A673 (cell line): ENCODE results near the gene CTSD. TPM values are rescaled to one million over a fixed set of nuclear protein-coding genes. Genes with fewer than 3 reads are reported as not detected.

Experiments used
- BruUV-seq: library from RNA; stranded (reverse); fragments of 400-500 nt; replicated peaks from 2 replicates; lab custom pipeline; 2021; lab: Mats Ljungman, UMichigan
- CTCF ChIA-PET: fragments of 300-600 bp; sonication (Branson Sonifier 250); formaldehyde crosslinking; loops from one replicate; lab custom pipeline; 2022; ENCODE audit warnings: antibody characterized with exemption; lab: Charles Lee
- POLR2A ChIA-PET: fragments of 300-600 bp; sonication (Branson Sonifier 250); formaldehyde crosslinking; loops from one replicate; lab custom pipeline; 2022; ENCODE audit warnings: antibody characterized with exemption; ENCODE audit not compliant: low non-redundant PET; lab: Charles Lee
- DNase-seq: peaks from one replicate; pipeline ENCODE4 v3.0.0-alpha.2; 2015; ENCODE audit warnings: low spot score
- H3K27ac ChIP-seq: fragments of 200-600 bp; sonication (generic); 2 replicates; pipeline ENCODE4 v1.5.1; 2016; ENCODE audit warnings: mixed run types, low read depth, mild to moderate bottlenecking, mixed read lengths, antibody characterized with exemption, low read length; ENCODE audit not compliant: poor library complexity, severe bottlenecking
- H3K27me3 ChIP-seq: fragments of 200-600 bp; sonication (generic); replicated peaks from 2 replicates; pipeline ENCODE4 v1.6.1; 2017; ENCODE audit warnings: mixed run types, low read depth, mild to moderate bottlenecking, mixed read lengths, antibody characterized with exemption, low read length; ENCODE audit not compliant: insufficient read depth, poor library complexity
- H3K36me3 ChIP-seq: fragments of 200-600 bp; sonication (generic); 2 replicates; pipeline ENCODE4 v1.6.1; 2016; ENCODE audit warnings: mixed run types, mild to moderate bottlenecking, mixed read lengths, antibody characterized with exemption, low read length; ENCODE audit not compliant: insufficient read depth, poor library complexity, severe bottlenecking
- H3K4me1 ChIP-seq: fragments of 200-600 bp; sonication (generic); 2 replicates; pipeline ENCODE4 v1.6.1; 2017; ENCODE audit warnings: mixed run types, mild to moderate bottlenecking, mixed read lengths, antibody characterized with exemption, low read length; ENCODE audit not compliant: insufficient read depth, poor library complexity, severe bottlenecking
- H3K4me3 ChIP-seq: fragments of 200-600 bp; sonication (generic); 2 replicates; pipeline ENCODE4 v1.5.1; 2016; ENCODE audit warnings: low read depth, mixed run types, mild to moderate bottlenecking, mixed read lengths, low read length; ENCODE audit not compliant: poor library complexity, severe bottlenecking
- H3K9me3 ChIP-seq: fragments of 200-600 bp; sonication (generic); 2 replicates; pipeline ENCODE4 v1.6.1; 2016; ENCODE audit warnings: mixed run types, low read depth, mild to moderate bottlenecking, mixed read lengths, antibody characterized with exemption, low read length; ENCODE audit not compliant: poor library complexity, severe bottlenecking
- CTCF ChIP-seq: fragments of 300-800, 200-600 bp; sonication (generic); conservative IDR thresholded peaks from 2 replicates; pipeline ENCODE4 v1.5.1; 2017; ENCODE audit warnings: low read depth, mild to moderate bottlenecking, antibody characterized with exemption, low read length, moderate library complexity, mixed read lengths
- EZH2 ChIP-seq: fragments of 200-600 bp; sonication (generic); IDR thresholded peaks from 2 replicates; pipeline ENCODE4 v1.6.1; 2017; ENCODE audit warnings: borderline replicate concordance, low read depth, mild to moderate bottlenecking, mixed read lengths, antibody characterized with exemption, low read length; ENCODE audit not compliant: poor library complexity, severe bottlenecking
- intact Hi-C: fragments of 100-400 bp; cut with micrococcal nuclease; formaldehyde crosslinking; loops from one replicate; pipeline ENCODE4 v1.10.0; 2022; ENCODE audit not compliant: unreplicated experiment
- total RNA-seq: library from RNA; stranded (reverse); gene quantifications from 2 replicates; pipeline ENCODE4 v1.2.3, GENCODE V29; 2021

Gene CTSD
- total RNA-seq, 1 experiment from 2014 or later: 159 TPM

GRCh38 chr11:1729692-1730011 is 34.1 kb downstream of the CTSD start:
- TF ChIP-seq EZH2 (no peak), CTCF (no peak)
- intact Hi-C loops: no loop called here
- Histone ChIP-seq H3K27ac (no peak overlapping the region), H3K4me1 (no peaks in the 10 kb centered on the region), H3K27me3 (no peaks in the 10 kb centered on the region), H3K9me3 (no peaks in the 10 kb centered on the region), H3K36me3 (no peaks in the 10 kb centered on the region), H3K4me3 (no peak overlapping the region)
- BruUV-seq: no TSS peak
- ChIA-PET POLR2A (no interaction called here), CTCF (no interaction called here)
- DNase-seq: peak; percentile 17

- H3K36me3 ChIP-seq: no peaks in the 10 kb centered on the region
- no peaks in the 10 kb centered on the region for H3K9me3 ChIP-seq
- ChIA-PET POLR2A (no interaction called here), CTCF (no interaction called here)
- H3K27ac ChIP-seq: no peak overlapping the region
- intact Hi-C loops: no loop called here
- no TSS peak for BruUV-seq
- no peaks in the 10 kb centered on the region for H3K27me3 ChIP-seq
- no peak for DNase-seq
- no peak overlapping the region for H3K4me3 ChIP-seq
- TF ChIP-seq EZH2: no peak
- no peak for TF ChIP-seq CTCF
- no peaks in the 10 kb centered on the region for H3K4me1 ChIP-seq
Measured at GRCh38 chr11:1728931-1729691, 34.6 kb downstream of the CTSD start.

- TF ChIP-seq EZH2: no peak
- TF ChIP-seq CTCF: no peak
Measured at GRCh38 chr11:1728301-1728700, 35.4 kb downstream of the CTSD start.

More at GRCh38 chr11:1728301-1728700, 35.4 kb downstream of the CTSD start:
- intact Hi-C loops: no loop called here
- DNase-seq: no peak
- Histone ChIP-seq H3K27me3 (no peaks in the 10 kb centered on the region), H3K27ac (no peak overlapping the region), H3K4me3 (no peak overlapping the region), H3K9me3 (no peaks in the 10 kb centered on the region), H3K36me3 (no peaks in the 10 kb centered on the region), H3K4me1 (no peaks in the 10 kb centered on the region)
- ChIA-PET POLR2A (no interaction called here), CTCF (no interaction called here)
- BruUV-seq: no TSS peak
